SK-N-SH (cell line): ENCODE measurements around the gene KCND1.

Source experiments
- EP300 ChIP-seq, 2 experiments: IDR thresholded peaks; 2 replicates each; pipeline versions ENCODE4 v1.4.0 to v1.6.1; 2012; ENCODE audit warnings: borderline replicate concordance in 1 of 2, low read depth in 1 of 2, low read length in 1 of 2
- FOSL2 ChIP-seq: IDR thresholded peaks from 2 replicates; pipeline ENCODE4 v1.4.0; 2012; ENCODE audit warnings: low read depth, mild to moderate bottlenecking, moderate library complexity, borderline replicate concordance
- MAX ChIP-seq: IDR thresholded peaks from 2 replicates; pipeline ENCODE4 v1.4.0; 2012; ENCODE audit warnings: low read depth
- MXI1 ChIP-seq: IDR thresholded peaks from 2 replicates; pipeline ENCODE4 v1.6.1; 2012; ENCODE audit warnings: mild to moderate bottlenecking, low read depth, low read length, improper control_type of control experiment
- POLR2AphosphoS5 ChIP-seq: IDR thresholded peaks from 2 replicates; pipeline ENCODE4 v1.6.1; 2012; ENCODE audit warnings: low read depth, low read length
- RAD21 ChIP-seq: IDR thresholded peaks from 2 replicates; pipeline ENCODE4 v1.6.1; 2012; ENCODE audit warnings: mild to moderate bottlenecking, low read length
- SIN3A ChIP-seq: IDR thresholded peaks from 2 replicates; pipeline ENCODE4 v1.6.1; 2012; ENCODE audit warnings: low read depth, mild to moderate bottlenecking, low read length, moderate library complexity, borderline replicate concordance
- TF ChIP-seq, protein P1 (sequence below): fragments of 200-600 bp; sonication (generic); IDR thresholded peaks from 2 replicates; pipeline ENCODE4 v1.6.1; 2017; ENCODE audit warnings: antibody characterized with exemption, mild to moderate bottlenecking, moderate library complexity
- TF ChIP-seq, protein P2 (sequence below): IDR thresholded peaks from 2 replicates; pipeline ENCODE4; 2012

DNA sequence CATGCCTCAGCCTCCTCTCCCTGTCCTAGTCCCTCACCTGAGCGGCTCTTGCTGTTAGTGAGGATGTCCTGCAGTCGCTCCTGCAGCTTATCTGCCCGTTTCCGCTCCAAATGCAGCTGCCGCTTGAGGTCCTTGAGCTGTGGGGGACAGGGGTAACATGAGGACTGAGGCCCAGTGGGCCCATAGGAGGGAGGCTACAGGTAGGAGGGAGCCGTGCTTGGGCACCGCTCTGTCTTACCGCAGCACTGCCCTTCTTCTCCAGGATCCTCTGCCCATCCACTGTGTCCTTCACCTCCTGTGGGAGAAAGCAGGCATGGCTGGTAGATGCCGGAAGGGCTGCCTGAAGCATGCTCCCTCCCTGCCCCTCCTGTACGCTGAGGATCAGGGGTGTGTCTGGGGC is 9.5 kb upstream of the KCND1 start:
- TF ChIP-seq FOSL2 (no peak), MAX (no peak), RAD21 (no peak), MXI1 (no peak), POLR2AphosphoS5 (no peak), SIN3A (no peak), EP300 (IDR thresholded peaks at IDR 0.05; ENCODE audit: borderline replicate concordance in 1 of 2, low read depth in 1 of 2, low read length in 1 of 2) (no peak)
- TF ChIP-seq, protein P1, sequence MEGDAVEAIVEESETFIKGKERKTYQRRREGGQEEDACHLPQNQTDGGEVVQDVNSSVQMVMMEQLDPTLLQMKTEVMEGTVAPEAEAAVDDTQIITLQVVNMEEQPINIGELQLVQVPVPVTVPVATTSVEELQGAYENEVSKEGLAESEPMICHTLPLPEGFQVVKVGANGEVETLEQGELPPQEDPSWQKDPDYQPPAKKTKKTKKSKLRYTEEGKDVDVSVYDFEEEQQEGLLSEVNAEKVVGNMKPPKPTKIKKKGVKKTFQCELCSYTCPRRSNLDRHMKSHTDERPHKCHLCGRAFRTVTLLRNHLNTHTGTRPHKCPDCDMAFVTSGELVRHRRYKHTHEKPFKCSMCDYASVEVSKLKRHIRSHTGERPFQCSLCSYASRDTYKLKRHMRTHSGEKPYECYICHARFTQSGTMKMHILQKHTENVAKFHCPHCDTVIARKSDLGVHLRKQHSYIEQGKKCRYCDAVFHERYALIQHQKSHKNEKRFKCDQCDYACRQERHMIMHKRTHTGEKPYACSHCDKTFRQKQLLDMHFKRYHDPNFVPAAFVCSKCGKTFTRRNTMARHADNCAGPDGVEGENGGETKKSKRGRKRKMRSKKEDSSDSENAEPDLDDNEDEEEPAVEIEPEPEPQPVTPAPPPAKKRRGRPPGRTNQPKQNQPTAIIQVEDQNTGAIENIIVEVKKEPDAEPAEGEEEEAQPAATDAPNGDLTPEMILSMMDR, result no peak
- TF ChIP-seq, protein P2, sequence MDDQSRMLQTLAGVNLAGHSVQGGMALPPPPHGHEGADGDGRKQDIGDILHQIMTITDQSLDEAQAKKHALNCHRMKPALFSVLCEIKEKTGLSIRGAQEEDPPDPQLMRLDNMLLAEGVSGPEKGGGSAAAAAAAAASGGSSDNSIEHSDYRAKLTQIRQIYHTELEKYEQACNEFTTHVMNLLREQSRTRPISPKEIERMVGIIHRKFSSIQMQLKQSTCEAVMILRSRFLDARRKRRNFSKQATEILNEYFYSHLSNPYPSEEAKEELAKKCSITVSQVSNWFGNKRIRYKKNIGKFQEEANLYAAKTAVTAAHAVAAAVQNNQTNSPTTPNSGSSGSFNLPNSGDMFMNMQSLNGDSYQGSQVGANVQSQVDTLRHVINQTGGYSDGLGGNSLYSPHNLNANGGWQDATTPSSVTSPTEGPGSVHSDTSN, result no peak
